Spleen (tissue), 11 donors: ENCODE results near the gene LSM14B. TPM values are rescaled to one million over a fixed set of nuclear protein-coding genes. Genes with fewer than 3 reads are reported as not detected.

Source experiments
- DNase-seq: peaks from one replicate; pipeline ENCODE4 v3.0.0-alpha.2; 2020
- H3K27ac ChIP-seq, 8 donors: fragments of 200-600 bp; sonication (generic) in 7 of 8; 1 replicate in 4 of 8; 2 replicates in 4 of 8; pipeline versions ENCODE4 v1.5.0 to v1.8.0; 2016 to 2021; ENCODE audit warnings: inconsistent platforms in 4 of 8, mild to moderate bottlenecking in 4 of 8, moderate library complexity in 1 of 8
- H3K27me3 ChIP-seq, 7 donors: fragments of 200-600 bp; sonication (generic) in 6 of 7; replicated peaks in 1 of 7; 1 replicate in 4 of 7; 2 replicates in 3 of 7; pipeline versions ENCODE4 v1.5.0 to v1.8.0; 2016 to 2021; ENCODE audit warnings: inconsistent platforms in 3 of 7, mild to moderate bottlenecking in 1 of 7
- H3K36me3 ChIP-seq, 6 donors: fragments of 200-600 bp; sonication (generic) in 5 of 6; 1 replicate in 4 of 6; 2 replicates in 2 of 6; pipeline versions ENCODE4 v1.5.0 to v1.8.0; 2016 to 2021; ENCODE audit warnings: inconsistent platforms in 2 of 6
- H3K4me1 ChIP-seq, 6 donors: fragments of 200-600 bp; sonication (generic) in 5 of 6; 1 replicate in 3 of 6; 2 replicates in 3 of 6; pipeline versions ENCODE4 v1.5.0 to v1.8.0; 2016 to 2021; ENCODE audit warnings: inconsistent platforms in 3 of 6
- H3K4me3 ChIP-seq, 8 donors: fragments of 200-600 bp; sonication (generic) in 7 of 8; 1 replicate in 4 of 8; 2 replicates in 4 of 8; pipeline versions ENCODE4 v1.5.0 to v1.8.0; 2016 to 2021; ENCODE audit warnings: inconsistent platforms in 4 of 8, mild to moderate bottlenecking in 4 of 8, moderate library complexity in 2 of 8
- H3K9me3 ChIP-seq, 8 donors: fragments of 200-600 bp; sonication (generic) in 7 of 8; 1 replicate in 4 of 8; 2 replicates in 4 of 8; pipeline versions ENCODE4 v1.5.0 to v1.8.0; 2016 to 2021; ENCODE audit warnings: inconsistent platforms in 4 of 8
- CTCF ChIP-seq, 11 experiments: fragments of 200-600 bp in 7 of 11; fragments of 450-650 bp in 4 of 11; sonication (generic) in 4 of 11; IDR thresholded peaks in 8 of 11; conservative IDR thresholded peaks in 3 of 11; 1 replicate in 7 of 11; 2 replicates in 4 of 11; pipeline versions ENCODE4 v1.4.0 to v1.8.0; 2016 to 2021; ENCODE audit warnings: antibody characterized with exemption in 11 of 11, inconsistent platforms in 4 of 11, mild to moderate bottlenecking in 1 of 11
- POLR2A ChIP-seq, 3 donors: fragments of 450-650 bp; IDR thresholded peaks; one replicate each; pipeline ENCODE4 v1.5.1; 2017; ENCODE audit warnings: antibody characterized with exemption in 3 of 3, mild to moderate bottlenecking in 1 of 3
- POLR2AphosphoS5 ChIP-seq, 3 donors: sonication (generic); formaldehyde crosslinking; IDR thresholded peaks; one replicate each; pipeline ENCODE4 v1.5.1; 2017; ENCODE audit warnings: antibody characterized with exemption in 3 of 3
- WGBS, 5 donors: extraction: QIAGEN DNeasy Blood & Tissue Kit in 3 of 5; methylation state at CpG; one replicate each; pipeline versions ENCODE4 v1.1.5 to v1.1.7; 2013 to 2018; 5-methylcytosine and 5-hydroxymethylcytosine counted together
- intact Hi-C: fragments of 100-400 bp; cut with DNase I; formaldehyde crosslinking; loops from one replicate; pipeline ENCODE4 v1.15.0; 2023; ENCODE audit warnings: low total_unique reads
- polyA plus RNA-seq, 3 donors: library from polyadenylated mRNA; stranded (reverse); fragments of 200-250 nt; gene quantifications; one replicate each; pipeline ENCODE4 v1.2.1, GENCODE V29; 2013
- total RNA-seq, 7 donors: library from RNA; depleted of rRNA in 3 of 7; stranded (reverse); fragments of >200 nt in 3 of 7; fragmentation: NEBNext Ultra II Directional in 4 of 7; extraction: Animal tissue kit (Norgen Biotek cat#: 25700) in 4 of 7; gene quantifications; one replicate each; pipeline versions ENCODE4 v1.1.0 to v1.2.1, GENCODE V29; 2016 to 2021
- donor health status: healthy with polysubstance abuse.
- donor health status: DM: no; HTN: no; CAD: no; lungs with moderate emphysema.
- donor health status: DM: no; HTN: no; CAD: no.
- donor health status: Bipolar disorder and iron deficiency.
- donor health status: healthy.
- donor health status: DM: no; HTN: no; CAD: no.
- donor health status: DM: yes; HTN: yes; CAD: no.

The LSM14B gene
- total and polyA plus RNA-seq, 10 donors = 14.0 to 37.6 (median 26.0) TPM

GRCh38 chr20:62151835-62152364, 29.6 kb downstream of the LSM14B start:
- peaks cover 0 to 47% (median 0%) of the 10 kb centered on the region in 6 donors for H3K36me3 ChIP-seq
- peaks cover 0 to 12% (median 3%) of the 10 kb centered on the region in 8 donors for H3K9me3 ChIP-seq
- TF ChIP-seq POLR2AphosphoS5 (IDR thresholded peaks at IDR 0.05) (no peak), POLR2A (IDR thresholded peaks at IDR 0.05) (no peak), CTCF (IDR thresholded peaks at IDR 0.05 in 8 of 11, conservative IDR thresholded peaks at IDR 0.05 in 3 of 11) (no peak)
- no peak overlapping the region for H3K4me3 ChIP-seq
- intact Hi-C loops = no loop called here
- DNase-seq = no peak
- H3K27ac ChIP-seq = no peak overlapping the region
- H3K27me3 ChIP-seq = no peaks in the 10 kb centered on the region
- 82 to 86% (median 82%) methylated on average over 19 to 23 of the region's 23 CpGs for WGBS, 5 donors
- H3K4me1 ChIP-seq = peaks cover 12 to 63% (median 41%) of the 10 kb centered on the region in 6 donors

GRCh38 chr20:62155428-62156253, 33.4 kb downstream of the LSM14B start:
- Histone ChIP-seq H3K4me3 (no peak overlapping the region), H3K27me3 (no peaks in the 10 kb centered on the region), H3K9me3 (peaks cover 0 to 12% (median 3%) of the 10 kb centered on the region in 8 donors), H3K36me3 (peaks cover 0 to 64% (median 3%) of the 10 kb centered on the region in 6 donors), H3K27ac (no peak overlapping the region), H3K4me1 (peaks cover 6 to 37% (median 21%) of the 10 kb centered on the region in 6 donors)
- intact Hi-C loops = no loop called here
- 89 to 92% (median 90%) methylated on average over 29 of the region's 29 CpGs for WGBS, 5 donors
- no peak for TF ChIP-seq POLR2A (IDR thresholded peaks at IDR 0.05)
- TF ChIP-seq CTCF (IDR thresholded peaks at IDR 0.05 in 8 of 11, conservative IDR thresholded peaks at IDR 0.05 in 3 of 11) = no peak
- TF ChIP-seq POLR2AphosphoS5 (IDR thresholded peaks at IDR 0.05) = no peak
- no peak for DNase-seq

- H3K27ac ChIP-seq = no peak overlapping the region
- WGBS, 5 donors = 65 to 95% (median 89%) methylated on average over 3 of the region's 3 CpGs
- H3K9me3 ChIP-seq = peaks cover 0 to 12% (median 3%) of the 10 kb centered on the region in 8 donors
- peaks cover 6 to 32% (median 16%) of the 10 kb centered on the region in 6 donors for H3K4me1 ChIP-seq
- intact Hi-C loops = no loop called here
- no peaks in the 10 kb centered on the region for H3K27me3 ChIP-seq
- no peak overlapping the region for H3K4me3 ChIP-seq
- peaks cover 0 to 70% (median 9%) of the 10 kb centered on the region in 6 donors for H3K36me3 ChIP-seq
- no peak for DNase-seq
- TF ChIP-seq POLR2A (IDR thresholded peaks at IDR 0.05) (no peak), CTCF (IDR thresholded peaks at IDR 0.05 in 8 of 11, conservative IDR thresholded peaks at IDR 0.05 in 3 of 11) (no peak), POLR2AphosphoS5 (IDR thresholded peaks at IDR 0.05) (no peak)
These were observed 33.9 kb downstream of the LSM14B start for GRCh38 chr20:62156254-62156556.
